Activated naive CD4-positive, alpha-beta T cell treated with anti-CD3 and anti-CD28 coated beads, Interleukin-2, amount 50 U/mL, for 16 hours (primary cell): ENCODE results near the gene CDC42EP2.

Source experiments
- DNase-seq: peaks from one replicate; pipeline ENCODE4 v3.0.0-alpha.2; 2020

CDC42EP2 gene

DNA sequence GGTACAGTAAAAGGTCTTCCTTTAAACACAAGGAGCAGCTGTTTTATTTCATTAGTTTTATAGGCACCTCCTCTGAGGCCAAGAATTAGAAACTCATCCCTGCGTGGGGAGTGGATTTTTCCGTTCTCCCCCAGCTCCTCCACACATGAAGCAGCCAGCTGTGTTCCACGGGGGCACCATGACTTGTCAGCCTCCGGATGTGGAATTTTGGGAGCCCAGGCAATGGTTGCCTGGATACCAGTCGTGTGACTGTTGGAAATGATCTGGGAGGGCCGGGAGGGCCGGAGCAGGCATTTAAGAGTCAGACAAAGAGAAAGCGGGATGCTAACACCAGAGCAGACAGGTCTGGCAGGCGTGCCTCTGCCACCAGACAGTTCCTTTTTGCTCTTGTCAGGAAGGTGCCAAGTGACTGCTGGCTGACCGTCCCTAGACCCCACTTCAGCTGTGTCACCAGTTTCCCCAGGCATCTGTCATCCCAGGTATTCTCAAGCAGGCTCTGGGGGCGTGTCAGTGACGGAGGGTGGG, 15.9 kb upstream of the CDC42EP2 start:
- no peak for DNase-seq

DNA sequence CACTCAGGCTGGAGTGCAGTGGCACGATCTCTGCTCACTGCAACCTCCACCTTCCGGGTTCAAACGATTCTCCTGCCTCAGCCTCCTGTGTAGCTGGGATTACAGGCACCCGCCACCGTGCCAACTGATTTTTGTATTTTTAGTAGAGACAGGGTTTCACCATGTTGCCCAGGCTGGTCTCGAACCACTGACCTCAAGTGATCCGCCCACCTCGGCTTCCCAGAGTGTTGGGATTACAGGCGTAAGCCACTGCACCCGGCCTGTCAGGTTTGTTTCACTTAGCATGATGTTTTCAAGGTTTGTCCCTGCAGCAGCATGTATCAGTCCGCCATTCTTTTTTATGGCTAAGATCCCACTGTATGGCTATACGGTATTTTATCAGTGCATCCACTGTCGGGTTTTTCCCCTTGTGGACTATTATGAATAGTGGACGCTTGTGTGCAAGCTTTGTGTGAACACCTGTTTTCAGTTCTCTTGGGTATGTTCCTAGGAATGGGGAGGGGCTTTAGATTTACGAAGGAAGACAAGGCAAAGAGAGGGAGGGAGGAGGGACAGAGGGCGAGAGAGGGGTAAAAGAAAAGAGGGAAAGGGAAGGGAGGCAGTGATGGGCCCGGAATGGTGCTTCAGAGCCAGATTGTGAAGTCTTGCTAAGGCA, 13.9 kb upstream of the CDC42EP2 start:
- DNase-seq, result no peak

DNA sequence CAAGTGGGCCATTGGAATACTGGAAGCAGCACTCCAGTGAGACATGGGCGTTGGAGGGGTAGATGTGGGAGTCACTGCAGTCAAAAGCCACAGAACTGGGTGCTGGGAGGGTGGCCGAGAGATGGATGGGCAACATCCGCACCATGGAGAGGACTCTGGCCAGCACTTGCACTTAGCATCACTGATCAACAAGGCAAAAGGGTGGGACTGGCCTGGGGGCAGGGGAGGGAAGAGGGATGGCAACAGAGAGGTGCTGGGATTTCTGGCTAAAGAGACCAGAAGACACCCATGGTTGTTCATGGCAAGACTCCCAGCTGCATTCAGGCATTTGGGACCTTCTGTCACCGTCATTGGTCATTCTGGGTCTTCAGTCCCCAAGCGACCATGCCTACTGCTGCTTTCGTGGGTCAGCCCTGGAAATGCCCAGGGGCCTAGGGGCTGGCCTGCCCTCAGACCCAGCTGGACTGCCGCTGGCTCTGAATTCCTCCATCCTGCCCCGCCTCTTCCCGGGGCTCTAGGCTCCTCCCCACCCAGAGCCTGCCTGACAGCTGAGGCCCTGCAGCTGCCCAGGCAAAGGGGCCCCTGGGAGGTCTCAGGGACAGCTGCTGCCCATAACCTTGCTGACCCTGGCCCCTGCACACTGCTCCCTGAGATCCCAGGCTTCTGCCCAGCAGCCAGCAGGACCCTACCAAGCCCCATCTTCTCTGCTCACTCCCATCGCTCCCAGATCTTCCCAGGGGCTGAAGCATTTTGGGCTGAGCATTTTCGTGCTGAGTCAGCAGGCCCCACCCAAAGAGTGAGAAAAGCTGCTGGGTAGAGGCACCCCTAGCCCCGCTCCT, 13.0 kb upstream of the CDC42EP2 start:
- DNase-seq, result no peak

DNA sequence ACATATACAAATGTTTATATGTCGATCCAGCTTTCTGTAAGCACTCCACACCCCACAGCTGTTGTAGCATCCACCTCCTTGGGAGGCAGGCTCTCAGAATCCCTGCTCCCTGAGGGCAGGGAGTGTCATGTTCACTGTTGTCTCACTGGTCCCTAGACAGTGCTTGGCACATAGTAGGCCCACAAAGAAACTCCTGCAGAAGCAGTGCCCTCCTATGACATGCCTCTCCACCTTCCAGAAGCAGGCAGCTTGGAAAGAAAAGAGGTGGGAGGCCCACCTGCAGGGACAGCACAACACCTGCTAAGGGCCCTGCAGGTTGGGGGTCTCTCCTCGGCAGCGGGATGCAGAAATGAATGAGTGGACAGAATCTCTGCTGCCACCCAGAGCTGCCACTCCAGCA, 11.1 kb upstream of the CDC42EP2 start:
- DNase-seq, result no peak

DNA sequence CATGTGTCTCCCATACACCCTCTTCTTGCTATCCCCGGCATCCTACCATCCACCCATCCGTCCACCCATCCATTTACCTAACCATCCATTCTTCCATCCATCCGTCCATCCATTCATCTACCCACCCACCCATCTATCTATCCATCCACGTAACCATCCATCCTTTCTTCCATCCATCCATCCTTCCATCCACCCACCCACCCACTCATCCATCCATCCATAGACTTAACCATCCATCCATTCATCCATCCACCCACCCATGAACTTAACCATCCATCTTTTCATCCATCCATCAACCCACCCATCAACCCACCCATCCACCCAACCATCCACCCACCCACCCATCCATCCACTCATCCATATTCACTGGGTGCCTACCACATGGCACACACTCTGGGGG, 10.6 kb upstream of the CDC42EP2 start:
- DNase-seq, result no peak

DNA sequence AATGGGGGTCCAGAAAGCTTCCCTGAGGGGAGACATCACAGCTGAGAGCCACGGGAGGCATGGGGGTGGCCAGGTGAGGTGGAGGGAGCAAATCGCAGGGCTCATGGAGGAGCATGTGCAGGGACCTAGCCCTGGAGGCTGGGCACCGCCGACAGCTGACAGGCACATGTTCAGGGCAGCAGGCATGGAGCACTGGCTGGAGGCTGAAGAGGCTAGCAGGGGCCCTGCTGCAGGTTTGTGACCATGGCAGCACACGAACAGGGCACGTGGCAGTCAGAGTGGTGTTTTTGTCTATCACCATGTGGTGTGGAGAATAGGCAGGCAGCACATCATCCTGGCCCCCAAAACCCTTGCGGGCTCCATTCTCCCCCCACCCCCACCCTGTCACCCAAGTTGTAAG, 10.1 kb upstream of the CDC42EP2 start:
- no peak for DNase-seq

DNA sequence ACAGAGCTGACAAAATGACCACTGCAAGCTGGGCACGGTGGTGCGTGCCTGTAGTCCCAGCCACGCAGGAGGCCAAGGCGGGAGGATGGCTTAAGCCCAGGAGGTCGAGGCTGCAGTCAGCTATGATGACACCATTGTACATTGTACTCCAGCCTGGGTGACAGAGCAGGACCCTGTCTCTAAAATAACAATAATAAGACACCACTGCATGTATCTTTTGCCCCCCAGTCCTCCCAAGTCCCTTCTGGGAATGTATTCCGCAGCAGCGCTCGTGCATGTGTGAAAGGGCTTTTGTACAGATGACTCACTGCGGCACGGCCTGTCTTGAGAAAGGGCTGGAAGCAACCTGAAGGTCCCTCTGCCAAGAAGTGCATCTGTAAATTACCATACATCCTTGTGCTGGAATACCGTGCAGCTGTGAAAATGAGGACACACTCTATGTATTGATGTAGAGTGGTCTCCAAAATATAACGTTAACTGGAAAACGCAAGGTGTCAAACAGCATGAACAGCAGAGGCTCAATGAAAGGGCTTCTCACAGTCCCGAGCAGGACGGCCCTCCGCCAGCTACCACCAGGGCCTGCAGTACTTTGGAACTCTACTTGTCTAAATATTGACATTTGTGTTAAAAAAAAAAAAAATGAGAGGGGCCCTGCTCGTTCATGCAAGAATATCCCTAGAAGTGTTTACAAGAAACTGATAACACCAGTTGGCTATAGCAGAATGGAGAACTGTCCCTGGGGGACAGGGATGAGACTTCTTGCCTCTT, 9.0 kb upstream of the CDC42EP2 start:
- DNase-seq, result no peak

DNA sequence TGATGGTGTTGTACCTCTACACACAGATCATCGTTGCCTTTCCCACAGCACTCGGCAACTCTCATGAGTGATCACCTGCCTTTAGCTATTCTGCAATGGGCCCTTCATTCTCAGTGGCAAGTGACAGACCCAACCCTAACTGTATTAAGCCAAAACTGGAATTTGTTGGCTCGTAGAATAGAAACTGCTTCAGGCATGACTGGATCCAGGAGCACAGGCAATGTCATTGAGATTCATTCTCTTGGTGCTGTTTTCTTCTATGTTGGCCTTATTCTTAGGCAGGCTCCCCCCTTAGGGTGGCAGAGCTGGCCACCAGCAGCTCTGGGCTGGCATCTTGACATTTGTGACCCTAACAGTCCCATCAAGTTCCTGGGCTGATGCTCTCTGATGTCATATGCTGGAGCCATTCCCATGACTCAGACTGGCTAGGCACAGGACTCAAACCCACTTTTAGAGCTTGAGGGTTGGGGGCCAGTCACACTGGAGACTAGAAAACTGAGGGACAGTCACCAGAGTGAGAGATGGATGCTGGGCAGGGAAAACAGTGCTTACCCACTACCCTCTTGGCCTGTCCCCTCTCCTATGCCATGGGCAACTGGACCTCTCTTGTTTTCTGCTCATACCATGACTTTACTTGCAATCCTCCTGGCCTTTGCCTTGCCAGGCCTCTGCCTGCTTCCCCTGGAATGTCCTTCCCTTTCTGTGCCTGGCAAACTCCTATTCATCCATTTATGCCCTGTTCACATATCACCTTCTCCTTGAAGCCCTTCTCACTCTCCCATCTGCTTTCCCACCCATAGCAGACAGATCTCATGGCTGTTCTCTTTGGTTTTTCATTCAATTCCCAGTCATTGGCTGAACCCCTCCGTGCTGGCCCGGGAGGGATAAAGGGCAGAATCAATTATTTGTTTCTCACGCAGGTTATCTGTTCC, 7.1 kb upstream of the CDC42EP2 start:
- no peak for DNase-seq

DNA sequence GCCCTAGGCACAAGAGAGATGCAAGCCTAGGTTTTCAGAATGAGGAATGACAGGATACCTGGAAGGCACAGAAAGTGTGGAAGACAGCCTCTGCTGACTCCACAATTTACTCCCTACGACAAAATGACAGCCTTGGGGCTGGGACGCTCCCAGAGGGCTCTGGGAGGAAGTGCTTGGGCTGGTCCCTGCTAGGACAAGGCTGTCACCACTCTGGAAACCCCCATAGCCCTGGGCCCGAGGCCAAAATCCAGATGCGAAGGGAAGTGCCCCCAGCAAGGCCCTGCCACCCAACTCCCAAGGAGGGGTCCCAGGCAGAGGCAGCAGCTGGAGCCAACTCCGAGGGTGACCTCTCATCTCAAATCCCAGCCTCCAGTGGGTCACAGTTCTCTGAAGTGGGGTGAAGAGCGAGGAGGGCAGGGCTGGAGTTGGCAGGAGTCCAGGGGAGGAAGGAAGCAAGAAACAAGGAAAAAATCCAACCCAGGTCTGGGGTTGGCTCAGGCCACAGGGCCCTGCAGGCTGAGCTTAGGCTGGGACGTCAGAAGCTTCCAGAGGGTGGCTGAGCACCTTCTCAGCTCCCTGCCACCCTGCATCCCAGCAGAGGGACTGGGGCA, 6.3 kb upstream of the CDC42EP2 start:
- no peak for DNase-seq

DNA sequence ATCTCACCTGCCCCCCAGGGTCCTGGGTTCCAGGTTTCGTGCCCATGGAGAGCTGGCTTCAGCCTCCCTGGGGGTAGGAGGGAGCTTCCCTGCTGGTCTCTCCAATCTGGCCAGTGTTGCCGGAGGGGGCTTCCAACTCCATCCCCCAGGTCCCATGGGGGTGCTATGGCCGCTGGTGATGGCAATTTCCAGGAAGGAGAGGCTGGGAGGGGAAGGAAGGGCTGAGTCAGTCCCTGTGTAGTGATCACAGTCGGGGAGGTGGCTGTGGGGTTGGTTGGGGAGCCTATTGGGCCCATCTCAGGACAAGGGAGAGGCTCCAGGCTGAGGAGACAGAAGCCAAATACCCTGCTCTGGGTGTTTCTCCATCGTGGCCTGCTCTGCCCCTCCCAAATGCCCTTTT, 5.7 kb upstream of the CDC42EP2 start:
- DNase-seq, result no peak

DNA sequence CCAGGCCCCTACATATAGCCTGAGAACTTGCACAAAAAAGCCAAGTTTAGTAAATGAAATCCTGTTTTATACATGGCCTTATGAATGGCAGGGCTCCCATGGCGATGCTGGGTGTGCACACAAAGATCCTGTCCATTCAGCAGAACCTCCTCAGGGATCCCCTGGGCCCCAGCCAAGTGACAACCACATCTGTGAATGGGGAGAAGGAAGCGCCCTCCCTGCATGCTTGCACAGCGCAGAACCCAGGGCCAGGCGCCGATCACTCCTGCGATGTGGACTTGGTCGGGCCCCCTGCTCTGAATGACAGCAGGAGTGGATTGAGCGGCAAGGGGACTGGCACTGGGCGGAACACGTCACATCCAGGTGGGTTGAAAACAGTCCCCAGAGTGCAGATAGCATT, 4.5 kb upstream of the CDC42EP2 start:
- no peak for DNase-seq

DNA sequence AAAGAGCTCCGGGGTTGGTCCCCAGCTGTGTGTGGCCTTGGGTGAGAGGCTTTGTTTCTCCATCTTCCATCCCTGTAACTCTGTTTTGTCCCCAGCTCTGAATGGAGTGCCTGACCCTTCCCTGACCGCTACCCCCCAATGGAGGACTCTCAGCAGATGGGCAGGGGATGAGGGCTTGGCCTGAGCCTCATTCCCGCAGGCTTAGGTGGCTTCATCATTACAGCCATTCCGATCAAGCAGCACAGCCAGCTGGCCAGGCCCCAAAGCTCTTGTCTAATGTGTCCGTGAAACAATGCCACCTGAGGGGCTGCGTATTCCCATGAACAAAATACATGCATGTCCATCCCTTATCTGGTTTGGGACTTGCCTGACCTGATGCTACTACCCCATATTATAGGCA, 3.9 kb upstream of the CDC42EP2 start:
- DNase-seq, result no peak

DNA sequence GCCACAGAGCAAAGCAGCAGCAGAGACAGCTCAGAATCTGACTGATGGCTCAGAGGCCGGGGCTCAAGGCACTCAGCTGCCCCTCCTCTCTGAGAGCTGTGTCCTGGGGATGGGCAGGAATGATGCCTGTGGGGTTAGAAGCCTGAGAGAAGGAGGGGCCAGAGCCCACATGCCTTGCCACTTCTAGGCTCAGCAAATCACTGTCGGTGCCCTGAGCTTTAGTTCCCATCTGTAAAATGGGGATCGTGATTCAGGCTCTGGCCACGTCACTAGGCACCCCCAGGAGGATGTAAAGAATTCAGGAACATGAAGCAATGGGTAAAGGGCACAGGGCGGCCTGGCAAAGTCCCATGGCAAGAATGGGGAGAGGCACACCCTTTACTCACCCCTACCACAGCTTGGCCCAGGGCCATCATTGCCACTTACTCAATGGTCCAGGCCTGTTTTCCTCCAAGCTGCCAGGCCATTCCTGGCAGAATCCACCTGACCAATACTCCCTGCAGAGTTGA, 3.4 kb upstream of the CDC42EP2 start:
- DNase-seq, result no peak

DNA sequence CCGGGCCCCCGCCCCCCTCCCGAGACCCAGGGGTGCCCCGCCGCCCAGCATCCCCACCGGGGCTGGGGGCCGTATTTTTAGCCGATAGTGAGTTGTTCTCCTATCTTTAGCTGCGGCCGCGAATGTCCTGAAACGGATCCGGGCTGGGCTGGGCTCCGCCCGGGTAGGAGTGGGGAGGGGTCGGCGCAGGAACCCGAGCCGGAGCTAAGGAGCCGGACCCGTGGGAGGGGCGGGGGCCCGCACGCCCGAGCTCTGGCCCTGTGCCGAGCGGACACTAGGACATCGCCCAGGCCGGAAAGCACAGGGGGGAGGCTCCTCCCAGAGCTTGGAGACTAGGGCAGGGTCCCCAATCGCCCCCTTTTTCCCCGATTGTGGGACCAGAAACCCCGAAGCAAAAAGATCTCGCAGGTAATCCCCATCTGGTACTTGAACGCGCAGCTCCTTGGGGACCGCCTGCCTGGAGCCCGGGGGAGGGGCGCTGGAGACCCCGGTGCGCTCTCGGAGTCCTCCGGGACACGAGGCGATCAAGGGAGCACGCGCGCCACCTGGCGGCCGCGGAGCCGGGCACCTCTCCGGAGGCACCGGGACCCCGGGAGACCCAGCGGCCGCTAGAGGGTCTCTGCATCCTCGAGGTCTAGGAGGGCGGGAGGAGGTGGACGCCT, 669 bp downstream of the CDC42EP2 start:
- peak; percentile 85 for DNase-seq

DNA sequence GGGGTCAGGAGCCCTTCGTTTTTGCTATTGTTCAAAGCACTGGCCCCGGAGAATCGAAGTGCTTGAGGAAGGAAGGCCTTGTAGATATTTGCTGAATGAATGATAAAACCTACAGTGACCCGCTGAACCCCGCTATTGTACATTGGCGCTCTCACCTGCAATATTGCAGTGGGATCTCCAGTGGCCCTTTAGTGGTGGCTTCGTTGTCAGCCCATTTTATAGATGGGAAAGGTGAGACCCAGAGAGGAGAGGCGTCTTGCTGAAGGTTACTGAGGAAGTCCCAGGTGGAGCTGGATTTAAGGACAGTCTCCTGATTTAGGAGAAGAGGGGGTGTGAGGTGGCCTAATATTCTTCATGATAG, 1.2 kb downstream of the CDC42EP2 start:
- DNase-seq, result no peak

DNA sequence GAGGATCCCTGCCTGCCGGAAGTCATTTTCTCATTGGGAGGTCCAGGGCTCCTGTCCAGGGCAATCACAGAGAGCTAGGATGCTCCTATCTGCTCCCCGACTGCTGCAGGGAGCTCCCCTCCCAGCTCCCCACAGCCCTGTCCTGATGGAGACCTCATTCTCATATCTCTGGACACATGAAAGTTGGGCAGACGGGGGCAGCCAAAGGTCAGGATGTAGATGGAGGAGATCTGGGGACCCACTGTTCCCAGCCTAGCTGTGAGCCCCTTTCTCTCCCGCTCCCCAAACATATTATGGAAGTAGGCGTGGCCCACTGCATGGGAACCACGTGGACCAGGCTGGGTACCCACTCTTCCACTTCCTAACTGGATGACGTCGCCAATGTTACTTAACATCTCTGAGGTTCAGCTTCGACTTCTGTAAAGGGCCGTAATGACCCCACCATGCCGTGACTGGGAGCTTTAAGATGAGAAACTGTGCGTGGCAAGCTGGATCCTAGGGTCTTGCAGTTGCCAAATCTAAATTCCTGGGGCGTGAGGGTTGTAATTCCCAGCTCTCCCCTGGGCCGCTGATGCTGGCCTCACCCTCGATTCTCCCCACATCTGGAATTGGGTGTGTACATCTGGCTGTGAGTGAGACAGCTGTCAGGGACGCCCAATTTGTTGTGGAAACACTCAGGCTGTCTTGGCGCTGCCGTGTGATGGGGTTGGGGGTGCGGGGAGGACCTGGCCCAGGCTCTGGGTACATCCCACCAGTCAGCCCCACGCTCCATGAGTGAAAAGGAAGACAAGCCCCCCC, 1.8 kb downstream of the CDC42EP2 start:
- DNase-seq, result no peak

DNA sequence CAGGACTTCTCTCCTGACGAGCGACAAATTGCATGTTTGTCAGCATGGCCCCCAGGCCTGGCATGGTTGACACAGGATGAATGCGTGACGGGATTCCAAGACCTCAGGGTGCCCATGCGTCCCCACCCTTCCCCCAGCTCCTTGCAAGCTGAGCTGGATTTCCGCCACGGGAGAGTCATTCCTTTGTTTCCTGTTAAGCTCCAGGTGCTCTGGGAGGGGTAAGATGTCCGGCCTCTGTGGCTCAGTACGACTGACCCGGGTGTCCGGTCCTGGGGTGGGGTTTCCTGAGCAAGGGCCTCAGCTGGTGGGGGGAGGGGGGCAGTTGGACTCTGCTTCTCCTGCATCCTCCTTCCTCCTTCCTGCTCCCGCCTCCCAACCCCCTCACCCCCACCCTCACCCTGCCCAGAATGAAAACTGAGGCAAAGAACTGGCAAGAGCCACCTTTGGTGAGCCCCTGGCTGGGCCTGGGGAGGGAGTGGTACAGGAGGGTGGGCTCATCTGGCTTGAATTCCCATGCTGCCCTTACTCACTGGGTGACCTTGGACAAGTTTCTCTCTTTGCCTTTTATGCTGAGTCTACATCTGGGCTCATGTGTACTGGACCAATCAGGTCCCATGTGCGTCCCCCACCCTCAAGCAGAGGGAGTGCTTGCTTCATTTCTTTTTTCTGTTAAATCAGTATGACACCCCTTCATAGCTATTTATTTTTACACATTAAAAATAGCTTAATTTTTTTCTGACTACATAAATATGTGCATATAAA, 2.5 kb downstream of the CDC42EP2 start:
- no peak for DNase-seq

DNA sequence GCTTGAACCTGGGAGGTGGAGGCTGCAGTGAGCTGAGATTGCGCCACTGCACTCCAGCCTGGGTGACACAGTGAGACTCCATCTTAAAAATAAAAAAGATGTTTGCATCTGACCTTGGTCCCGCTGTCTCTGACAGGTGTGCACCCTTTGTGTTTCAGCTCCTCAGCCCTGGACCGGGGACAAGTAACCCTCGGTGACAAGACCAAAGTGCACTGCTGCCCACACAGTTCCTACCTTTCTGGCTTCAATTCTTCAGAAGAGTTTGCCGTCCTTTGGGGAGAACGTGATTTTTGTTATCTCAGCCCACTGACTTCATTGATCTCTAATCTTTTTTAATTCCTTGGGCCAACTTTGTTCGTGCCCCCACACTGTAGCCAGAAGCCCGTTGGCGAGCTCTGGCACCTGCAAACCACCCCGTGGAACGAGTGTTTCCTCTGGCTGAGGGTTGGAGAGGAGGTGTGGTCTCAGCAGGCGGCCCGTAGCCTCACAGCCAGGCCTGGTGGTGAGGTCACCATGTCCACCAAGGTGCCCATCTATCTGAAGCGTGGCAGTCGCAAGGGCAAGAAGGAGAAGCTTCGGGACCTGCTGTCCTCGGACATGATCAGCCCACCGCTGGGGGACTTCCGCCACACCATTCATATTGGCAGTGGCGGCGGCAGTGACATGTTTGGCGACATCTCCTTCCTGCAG, 5.9 kb downstream of the CDC42EP2 start:
- no peak for DNase-seq

DNA sequence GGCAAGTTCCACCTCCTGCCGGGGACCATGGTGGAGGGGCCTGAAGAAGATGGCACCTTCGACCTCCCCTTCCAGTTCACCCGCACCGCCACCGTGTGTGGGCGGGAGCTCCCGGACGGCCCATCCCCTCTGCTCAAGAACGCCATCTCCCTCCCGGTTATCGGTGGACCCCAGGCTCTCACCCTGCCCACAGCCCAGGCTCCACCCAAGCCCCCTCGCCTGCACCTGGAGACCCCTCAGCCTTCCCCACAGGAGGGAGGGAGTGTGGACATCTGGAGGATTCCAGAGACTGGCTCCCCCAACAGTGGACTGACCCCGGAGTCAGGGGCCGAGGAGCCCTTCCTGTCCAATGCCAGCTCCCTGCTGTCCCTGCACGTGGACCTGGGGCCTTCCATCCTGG, 6.4 kb downstream of the CDC42EP2 start:
- no peak for DNase-seq
